GM11168 (cell line): Measurements from ENCODE around the gene LCAT.
"Not testable (repeated sequence)": the region's sequence is repeated elsewhere in the genome, so short reads cannot be mapped to it uniquely, and the experiment has no call there.

Experiments used
- in situ Hi-C: fragments of 300-500 bp; cut with MboI; formaldehyde crosslinking; loops from one replicate; pipeline ENCODE4 v1.12.0; 2022; ENCODE audit warnings: low sequenced_read_pairs; ENCODE audit not compliant: unreplicated experiment

Gene LCAT

DNA sequence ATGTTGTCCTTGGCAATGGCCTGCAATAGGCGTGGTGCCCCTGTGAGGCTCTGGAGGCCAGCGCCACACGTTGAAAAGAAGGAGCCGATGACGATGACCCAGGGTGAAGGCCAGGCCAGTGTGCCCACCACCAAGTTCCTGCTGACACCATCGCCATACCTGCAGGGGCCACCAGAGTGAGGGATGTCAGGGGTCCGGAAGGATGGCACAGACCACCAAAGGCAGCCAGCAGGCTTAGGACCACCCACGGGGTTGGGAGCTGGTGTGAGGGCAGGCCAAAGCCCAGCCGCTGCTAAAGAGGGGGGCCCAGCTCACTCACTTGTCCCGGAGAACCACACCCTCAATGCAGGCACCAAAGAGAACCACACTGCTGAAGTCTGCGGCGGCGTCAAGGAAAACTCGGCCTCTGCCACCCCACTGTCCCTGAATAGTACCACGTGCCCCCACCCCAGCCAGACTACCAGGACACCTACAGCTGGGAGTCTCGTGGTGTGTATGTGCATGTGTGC is 6.5 kb upstream of the LCAT start:
- in situ Hi-C loops, result no loop called here

DNA sequence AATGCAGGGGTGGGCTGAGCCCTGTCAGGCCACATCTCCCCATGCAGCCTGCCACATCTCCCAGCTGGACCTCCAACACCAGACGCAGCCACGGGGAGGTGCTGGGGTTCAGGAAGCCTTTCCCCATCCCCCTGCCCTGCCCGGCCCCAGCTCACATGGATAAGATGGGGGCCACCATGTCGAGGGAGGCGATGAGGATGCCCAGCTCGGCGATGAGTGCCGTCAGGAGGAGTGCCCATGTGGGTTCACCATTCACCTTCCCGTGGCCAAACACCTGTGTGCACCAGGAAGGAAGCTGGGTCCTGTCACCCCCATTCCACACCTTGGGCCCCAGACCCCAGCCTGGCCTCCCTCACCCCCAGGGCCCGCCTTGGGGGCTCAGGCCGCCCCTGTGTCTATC is 5.7 kb upstream of the LCAT start:
- in situ Hi-C loops, result no loop called here

DNA sequence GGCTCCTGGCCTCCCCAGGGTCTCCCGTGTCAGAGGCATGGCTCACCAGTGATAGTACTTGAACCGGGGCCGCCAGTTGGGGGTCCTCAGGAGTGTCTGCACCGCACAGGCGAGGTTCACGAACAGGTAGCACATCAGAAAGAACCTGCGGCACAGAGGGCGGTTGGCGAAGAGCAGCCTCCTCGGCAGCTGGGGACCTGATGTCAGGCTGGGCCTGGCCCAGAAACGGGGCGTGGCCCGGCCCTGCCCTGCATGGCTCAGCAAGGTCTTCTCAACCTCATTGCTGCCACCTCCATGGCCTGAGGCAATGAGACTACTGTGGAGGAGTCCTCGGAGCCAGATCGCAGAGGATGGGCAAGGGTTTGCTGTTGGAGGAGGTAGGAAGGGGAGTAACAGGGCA is 4.1 kb upstream of the LCAT start:
- in situ Hi-C loops, result no loop called here

DNA sequence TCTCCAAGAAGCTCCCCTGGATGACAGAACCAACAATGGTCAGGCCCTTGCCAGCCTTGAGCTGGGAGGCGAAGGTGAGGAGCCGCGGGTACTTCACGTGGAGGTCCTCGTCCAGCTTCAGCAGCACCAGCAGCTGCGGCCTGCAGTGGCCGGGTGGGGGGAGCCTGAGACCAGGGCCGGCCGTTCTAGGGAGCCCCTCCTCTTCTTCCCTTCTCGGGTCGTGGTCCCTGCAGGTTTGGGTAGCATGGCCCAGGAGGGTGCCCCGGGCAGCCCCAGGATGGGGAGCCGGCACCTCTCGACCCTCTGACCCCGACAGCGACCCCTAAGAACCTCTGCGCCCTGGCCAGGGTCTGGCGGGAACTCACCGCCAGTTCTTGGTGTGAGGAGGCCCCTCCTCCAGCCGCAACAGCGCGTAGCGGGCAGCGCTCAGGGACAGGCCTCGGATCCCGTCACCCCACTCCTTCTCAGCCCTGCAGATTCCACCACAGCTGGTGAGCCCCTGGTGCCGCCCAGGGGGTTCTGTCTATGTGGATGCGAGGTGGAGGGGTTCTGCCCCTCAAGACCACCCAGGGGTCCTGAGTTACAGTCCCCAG is 3.1 kb upstream of the LCAT start:
- in situ Hi-C loops, result no loop called here

- in situ Hi-C loops, result no loop called here
Observed at GRCh38 chr16:67946128-67946569, 2.2 kb upstream of the LCAT start.

GRCh38 chr16:67945392-67945933 is 1.5 kb upstream of the LCAT start:
- in situ Hi-C loops, result no loop called here

DNA sequence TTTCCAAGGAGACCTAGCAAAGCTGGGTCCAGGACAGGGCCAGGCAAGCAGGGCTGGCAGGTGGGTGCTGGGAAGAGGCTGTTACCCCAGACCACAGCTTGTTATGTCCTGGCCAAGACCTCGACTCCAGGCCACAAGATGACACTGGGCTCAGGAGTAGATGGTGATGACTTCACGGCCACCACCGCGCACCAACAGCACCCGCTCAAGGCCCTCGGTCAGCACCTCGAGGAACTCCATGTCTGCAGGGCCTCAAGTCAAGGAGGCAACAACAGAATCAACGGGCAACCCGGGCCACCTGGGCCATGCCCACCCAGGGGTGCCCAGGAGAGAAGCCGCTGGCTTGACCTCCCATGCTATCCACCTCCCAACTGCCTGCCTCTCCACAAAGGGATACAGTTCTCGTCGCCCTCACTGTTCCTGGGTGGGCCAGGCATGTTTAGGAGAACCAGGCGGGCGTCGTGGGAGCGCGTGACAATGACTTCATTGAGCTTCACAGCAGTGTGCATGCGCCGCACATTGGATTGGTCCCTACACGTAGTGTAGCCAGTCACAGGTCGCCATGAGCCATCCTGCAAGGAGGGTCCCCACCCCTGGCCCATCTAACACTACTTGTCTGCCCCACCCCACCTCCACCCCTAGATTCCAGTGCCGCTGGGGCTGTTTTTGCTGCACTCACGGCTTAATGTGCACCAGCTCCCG is 921 bp upstream of the LCAT start:
- in situ Hi-C loops, result no loop called here

DNA sequence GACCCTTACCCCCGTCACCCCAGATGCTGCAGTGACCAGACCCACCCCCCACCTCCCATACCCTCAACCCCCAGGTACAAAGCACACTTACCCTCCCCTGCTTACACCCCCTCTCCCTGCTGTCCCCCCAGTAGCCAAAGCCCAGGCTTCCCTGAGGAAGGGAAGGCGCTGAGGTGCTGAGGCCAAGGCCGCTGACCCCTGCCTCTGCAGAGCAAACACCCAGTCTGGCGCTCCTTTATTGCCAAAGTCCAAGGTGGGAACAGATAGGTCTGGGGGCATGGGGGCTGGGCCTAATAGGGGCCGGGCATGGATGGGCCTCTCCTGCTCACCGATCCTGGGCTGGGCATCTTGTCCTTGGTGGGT is 683 bp downstream of the LCAT start:
- in situ Hi-C loops, result no loop called here

- in situ Hi-C loops, result no loop called here
Observed at GRCh38 chr16:67942510-67943255, 1.2 kb downstream of the LCAT start.

DNA sequence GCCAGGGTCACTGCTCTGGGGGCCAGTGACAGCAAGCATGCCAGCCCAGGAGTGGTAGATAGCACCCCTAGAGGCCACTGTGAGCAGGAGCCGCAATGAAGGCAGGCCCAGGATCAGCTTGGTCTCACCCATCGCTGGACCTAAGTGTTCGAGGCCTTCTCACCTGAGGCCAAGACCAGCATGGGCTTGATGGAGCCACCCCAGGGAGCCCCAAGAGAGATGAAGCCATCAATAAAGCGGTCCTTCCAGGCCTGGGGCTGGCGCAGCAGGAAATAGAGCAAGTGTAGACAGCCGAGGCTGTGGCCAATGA is 1.8 kb downstream of the LCAT start:
- in situ Hi-C loops, result no loop called here

- in situ Hi-C loops, result no loop called here
Observed at GRCh38 chr16:67941469-67942199, 2.3 kb downstream of the LCAT start.

- in situ Hi-C loops, result no loop called here
Observed at GRCh38 chr16:67940446-67941089, 3.4 kb downstream of the LCAT start.

DNA sequence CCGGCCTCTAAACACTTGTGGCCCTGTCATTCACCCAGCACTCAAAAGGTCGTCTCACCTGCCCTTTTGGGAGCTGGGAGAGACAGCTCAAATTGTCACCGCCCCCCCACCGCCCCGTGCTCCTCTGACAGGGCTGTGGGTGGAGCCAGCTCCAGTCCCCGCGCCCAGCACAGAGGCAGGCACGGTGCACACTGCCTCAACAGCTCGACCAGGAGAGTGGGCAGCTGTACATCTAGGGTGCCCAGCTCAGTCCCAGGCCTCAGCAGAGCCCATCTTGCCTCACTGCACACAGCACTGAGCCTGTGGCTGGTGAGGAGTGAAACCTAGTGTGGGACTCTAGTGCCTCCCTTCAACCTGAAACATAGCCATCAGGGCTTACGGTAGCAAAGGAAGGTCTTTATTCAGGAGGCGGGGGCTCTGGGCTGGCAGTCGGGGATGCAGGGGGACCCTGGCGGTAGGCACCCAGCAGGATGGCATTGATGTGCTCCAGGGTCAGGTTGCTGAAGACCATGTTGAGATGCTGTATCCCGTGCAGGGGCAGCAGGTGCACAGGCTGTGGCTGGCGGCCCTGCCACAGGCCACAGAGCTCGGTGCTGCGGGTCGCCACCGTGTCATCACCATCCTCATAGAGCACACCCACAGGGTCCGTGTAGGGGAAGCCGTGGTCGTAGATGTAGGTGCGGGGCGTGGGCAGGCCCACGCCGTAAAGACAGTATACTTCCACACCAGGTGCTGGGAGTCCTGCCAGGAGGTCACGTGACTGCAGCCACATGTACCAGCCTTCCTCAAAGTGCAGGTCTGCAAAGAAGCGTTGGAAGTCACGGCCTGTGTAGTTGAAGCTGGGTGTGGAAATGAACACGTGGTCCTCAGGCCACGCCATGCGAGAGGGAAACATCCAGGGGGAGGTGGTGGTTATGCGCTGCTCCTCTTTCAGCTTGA is 4.1 kb downstream of the LCAT start:
- in situ Hi-C loops, result no loop called here

DNA sequence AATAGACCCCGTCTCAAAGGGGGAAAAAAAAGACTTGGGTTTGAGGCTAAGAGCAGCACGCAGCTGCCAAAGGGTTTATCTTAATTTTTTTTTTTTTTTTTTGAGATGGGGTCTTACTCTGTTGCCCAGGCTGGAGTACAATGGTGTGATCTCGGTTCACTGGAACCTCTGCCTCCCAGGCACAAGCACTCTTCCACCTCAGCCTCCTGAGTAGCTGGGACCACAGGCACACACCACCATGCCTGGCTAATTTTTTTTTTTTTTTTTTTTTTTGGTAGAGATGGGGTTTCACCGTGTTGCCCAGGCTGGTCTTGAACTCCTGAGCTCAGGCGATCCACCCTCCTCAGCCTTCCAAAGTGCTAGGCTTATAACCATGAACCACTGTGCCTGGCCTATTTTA is 6.2 kb downstream of the LCAT start:
- in situ Hi-C loops, result not testable (repeated sequence)

DNA sequence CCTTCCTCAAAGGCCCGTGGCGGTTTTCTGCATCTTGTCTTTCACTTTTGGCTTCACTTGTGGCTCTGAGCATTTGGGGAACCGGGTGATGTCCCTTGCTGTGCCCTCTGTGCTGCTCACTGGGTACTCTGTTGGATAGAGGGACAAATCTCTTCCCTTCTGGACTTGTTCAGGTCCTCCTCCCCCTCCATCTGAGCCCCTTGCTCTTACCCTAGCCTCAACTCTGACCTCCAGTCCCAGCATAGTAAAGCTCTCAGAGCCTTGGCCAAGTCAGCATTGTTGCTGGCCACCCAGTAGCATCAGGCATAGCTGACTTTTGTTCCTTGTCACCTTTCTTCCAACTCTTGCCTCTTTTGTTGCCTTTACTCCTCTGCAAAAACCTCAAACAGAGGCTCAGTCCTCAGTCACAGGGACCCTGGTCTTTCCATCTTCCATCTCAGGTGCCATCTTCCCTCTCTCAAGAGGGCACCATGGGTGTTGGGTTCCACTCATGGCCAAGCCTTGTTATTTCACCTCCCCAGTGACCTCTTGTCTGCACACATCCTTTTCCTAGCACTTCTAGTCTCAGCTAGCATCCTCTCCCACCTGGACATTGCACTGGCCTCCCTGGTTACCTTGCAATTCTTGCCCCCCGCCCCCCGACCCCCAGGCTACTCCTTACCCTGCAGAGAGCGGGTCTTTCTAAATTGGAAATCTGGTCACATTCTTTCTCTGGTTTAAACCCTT is 6.9 kb downstream of the LCAT start:
- in situ Hi-C loops, result no loop called here

- in situ Hi-C loops, result no loop called here
Observed at GRCh38 chr16:67936124-67936879, 7.6 kb downstream of the LCAT start, which contains the start of gene PSMB10. Gene PSMB10 (minus strand): TSS chr16:67936850. CDS start chr16:67936749, 101 bp downstream.

GRCh38 chr16:67935402-67936123 is 8.4 kb downstream of the LCAT start:
- in situ Hi-C loops, result no loop called here
